HG03135 (cell line): ENCODE measurements around the gene SPATA6.
"Not testable (repeated sequence)": the region's sequence is repeated elsewhere in the genome, so short reads cannot be mapped to it uniquely, and the experiment has no call there.

Source experiments
- ATAC-seq: cut with Tn5 transposase; IDR thresholded peaks from one replicate; pipeline ENCODE4 v1.9.1; 2021; ENCODE audit warnings: mild to moderate bottlenecking, moderate library complexity; ENCODE audit not compliant: unreplicated experiment

SPATA6 gene

DNA sequence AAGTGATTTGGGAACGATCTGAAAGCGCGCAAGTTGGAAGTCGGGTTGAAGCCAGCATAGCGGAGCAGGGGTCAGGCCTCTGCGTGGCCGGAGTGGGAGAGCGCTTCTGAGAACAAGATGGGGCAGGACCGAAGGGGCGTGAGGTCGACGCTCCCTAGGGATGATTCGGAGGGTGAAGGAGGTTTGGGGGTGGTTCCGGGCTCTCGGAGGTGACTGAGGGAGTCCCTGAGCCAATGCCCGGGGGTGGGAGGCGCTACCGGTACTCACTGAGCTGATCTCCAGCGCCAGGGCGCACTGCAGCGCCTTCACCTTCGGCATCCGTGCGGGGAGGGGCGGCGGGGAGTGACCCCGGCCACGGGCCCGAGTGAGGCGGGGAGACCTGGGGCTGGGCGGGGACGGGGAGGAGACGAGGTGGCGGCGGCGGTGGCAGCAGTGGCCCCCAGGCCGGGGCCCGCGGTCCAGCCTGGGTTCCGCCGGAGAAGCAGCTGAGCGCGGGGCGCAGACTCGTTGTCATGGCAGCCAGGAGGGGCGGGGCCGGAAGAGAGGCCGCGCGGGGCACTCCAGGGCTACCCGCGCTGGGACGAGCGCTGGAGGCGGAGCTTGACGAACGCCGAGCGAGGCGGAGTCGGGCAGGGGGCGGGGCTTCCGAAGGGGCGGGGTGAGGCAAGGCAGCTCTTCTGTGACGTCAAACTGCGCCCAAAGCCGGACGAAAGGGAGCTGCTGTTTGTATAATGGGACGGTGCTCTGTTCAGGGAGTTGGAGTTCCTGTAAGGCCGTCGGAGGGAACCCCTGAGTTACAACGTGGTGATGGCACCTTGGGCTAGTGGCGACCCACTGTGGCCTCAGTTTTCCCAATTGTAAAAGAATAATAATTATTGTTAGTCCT lies at the start of gene SPATA6:
SPATA6 (minus strand) TSS at position 514 of the 886 bp plus-strand sequence; CDS start at position 318, 196 bp downstream.
- peak; percentile 99 for ATAC-seq

DNA sequence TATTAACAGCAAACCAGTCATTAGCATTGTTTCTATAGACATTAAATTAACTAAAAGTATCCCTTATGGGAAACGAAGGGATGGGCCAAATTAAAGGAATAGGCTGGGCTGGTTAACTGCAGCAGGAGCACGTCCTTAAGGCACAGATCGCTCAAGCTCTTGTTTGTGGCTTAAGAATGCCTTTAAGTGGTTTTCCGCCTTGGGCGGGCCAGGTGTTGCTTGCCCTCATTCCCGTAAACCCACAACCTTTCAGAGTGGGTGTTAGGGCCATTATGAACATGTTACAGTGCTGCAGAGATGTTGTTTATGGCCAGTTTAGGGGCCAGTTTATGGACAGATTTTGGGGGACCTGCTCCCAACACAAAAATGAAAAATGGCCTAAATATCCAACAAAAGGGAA lies 47.9 kb upstream of the SPATA6 start:
- ATAC-seq = not testable (repeated sequence)

DNA sequence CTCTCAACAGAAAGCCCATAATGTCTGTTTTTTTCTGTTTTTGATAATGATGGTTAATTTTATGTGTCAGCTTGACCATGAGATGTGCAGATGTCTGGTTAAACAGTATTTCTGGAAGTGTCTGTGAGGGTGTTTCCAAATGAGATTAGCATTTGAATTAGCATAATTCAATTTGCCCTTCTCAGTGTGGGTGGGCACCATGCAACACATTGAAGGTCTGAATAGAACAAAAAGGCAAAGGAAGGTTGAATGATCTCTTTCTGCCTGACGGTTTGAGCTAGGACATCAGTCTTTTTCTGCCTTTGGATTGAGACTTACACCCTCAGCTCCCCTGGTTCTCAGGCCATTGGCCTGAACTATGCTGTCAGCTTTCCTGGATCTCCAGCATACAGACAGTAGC lies 34.9 kb upstream of the SPATA6 start:
- no peak for ATAC-seq

DNA sequence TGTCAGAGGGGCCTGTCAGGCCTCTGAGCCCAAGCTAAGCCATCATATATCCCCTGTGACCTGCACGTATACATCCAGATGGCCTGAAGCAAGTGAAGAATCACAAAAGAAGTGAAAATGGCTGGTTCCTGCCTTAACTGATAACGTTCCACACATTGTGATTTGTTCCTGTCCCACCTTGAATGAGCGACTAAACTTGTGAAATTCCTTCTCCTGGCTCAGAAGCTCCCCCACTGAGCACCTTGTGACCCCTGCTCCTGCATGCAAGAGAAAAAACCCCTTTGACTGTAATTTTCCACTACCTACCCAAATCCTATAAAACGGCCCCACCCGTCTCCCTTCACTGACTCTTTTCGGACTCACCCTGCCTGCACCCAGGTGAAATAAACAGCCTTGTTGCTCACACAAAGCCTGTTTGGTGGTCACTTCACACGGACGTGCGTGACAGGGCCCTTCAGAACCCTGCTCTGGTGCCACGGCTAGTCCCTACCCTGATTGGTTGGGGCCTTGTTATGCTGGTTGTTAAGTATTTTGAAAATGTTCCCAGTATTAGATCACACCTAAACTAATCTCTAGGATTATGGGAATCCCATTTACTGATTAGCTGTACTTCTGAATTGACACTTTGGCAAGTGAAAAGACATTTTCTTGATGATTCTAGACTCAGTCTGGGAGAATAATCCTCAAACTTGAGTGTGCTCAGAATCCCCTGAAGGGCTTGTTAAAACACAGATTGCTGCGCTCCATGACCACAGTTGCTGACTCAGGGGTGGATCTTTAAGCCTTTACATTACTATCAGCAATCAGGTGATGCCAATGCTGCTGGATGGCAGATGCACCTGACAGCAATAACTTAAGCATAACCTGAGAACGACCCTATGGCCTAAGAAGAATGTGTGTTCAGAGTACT lies 28.8 kb upstream of the SPATA6 start:
- ATAC-seq = no peak

DNA sequence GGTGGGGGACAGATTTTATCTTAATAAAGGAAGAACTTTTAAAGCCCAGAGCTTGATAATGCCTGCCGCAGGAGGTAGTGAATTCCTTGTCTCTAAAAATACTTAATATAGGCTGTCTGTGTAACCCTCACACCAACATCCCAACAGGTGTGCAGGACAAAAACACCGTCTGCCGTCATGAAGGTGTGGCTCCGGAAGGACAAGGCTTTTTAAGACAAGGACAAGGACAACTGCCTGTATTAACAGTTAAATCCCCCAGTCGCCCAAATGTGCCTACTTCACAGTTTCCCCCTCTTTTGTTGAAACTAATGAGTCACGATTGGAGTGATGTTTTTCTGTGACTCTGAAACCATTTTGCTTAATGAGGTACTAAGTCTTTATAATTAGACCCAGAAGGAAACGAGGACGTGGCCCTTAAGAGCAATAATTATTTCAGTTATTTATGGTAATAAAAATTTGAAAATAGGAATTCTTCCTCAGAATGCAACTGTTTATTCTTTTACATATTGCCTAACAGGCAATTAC lies 27.3 kb upstream of the SPATA6 start:
- ATAC-seq = no peak

DNA sequence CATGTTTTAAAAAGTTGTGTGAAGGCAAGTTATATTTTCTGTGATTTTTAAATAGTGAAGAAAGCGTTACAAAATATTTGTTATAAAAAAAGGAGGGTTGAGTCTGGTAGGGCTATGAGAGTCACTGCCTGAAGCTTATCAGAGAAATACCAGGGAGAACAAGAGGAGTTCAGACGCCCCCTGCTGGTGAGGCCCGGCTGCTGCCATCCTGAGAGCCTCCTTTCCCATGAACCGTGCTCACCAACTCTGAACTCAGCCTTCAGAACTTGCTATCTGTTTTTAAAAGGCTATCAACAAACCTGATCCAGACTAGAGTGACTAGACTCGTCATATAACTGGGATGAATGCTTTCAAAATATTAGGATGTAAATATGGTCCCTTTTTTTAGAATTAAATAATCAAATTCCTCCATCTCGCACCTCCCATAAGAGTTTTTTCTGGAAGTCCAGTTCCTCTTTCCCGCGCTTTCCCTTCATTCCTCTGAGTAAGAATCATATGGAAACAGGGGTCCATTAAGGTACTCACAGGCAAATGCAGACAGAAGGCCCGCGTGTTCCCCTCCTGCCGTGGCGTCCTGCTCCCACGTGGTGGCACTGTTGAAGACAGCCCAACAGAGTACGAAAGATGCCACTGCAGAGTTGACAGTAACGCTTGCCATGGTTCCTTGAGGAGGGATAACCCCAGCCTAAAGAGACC lies 26.2 kb upstream of the SPATA6 start:
- ATAC-seq = peak; percentile 82

DNA sequence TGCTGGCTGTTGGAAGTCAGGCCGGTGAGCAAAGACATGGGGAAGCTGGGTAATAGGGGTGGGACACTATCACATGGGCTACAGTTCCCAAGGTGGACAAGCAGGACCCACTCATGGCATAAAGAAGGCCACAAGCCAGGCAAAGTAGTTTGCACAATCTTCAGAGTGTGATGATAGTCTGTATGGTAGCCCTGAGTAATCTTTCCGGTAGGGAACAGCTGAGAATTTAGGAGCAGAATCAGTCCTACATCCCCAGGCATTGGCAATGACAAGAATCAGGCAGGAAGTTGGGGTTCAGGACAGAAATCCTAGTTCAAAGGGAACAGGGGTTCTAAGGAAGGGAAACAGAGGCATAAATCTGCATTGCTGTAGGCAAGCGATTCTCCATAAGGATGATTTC lies 23.9 kb upstream of the SPATA6 start:
- no peak for ATAC-seq

DNA sequence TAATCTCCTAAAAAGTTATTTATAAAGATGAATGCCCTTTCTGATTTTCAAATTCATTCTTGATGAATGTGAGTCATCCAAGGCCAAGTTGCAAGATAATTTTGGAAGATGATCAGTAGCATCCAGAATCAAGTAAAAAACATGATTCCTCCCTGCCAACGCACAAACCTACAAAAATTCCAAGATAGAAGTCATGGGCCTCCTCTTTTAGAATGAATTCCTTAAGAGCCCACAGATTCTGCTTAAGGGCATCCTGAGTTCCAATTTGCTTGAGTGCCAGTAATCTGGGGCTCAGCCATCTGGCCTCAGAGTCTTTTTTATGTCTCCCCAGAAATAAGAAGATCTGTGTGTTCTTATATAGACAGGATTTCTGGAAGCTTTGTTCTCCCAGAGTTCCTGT lies 23.2 kb upstream of the SPATA6 start:
- no peak for ATAC-seq

DNA sequence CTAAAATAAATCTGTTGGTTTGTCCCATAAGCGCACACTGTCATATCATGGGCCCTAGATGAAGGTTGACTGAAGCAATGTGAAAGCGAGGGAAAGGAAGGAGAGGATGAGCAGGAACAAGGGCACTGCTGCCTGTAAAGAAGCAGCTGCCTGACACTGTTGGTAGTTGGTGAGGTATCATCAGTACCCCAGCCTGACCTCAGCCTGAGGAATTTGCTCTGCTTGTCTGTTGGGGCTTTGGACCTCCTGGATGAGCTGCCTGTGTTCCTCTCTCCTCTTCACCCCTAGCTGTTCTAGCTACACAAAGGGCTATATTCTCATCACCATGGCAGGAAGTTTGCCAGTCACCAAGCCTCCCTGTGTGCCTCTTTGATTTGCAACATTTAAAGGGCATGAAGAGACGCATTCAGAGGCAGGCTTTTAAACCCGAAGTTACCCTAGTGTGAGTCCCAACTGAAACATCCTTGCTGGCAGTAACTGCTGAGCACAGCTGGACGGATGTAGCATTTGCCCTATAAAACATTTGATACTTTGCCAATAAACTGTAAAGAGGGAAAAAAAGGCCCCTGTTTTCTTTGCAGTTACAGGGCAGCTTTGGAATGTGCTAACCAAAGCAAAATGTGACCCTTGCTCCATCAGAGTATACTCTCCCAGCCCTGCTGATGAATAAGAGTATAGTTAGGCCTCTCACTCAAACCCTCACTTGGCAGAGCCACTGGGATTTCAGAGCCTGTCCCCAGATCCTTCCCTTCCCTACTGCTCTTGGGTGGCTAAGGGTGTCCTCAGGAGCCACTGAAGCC lies 22.2 kb upstream of the SPATA6 start:
- ATAC-seq = no peak

DNA sequence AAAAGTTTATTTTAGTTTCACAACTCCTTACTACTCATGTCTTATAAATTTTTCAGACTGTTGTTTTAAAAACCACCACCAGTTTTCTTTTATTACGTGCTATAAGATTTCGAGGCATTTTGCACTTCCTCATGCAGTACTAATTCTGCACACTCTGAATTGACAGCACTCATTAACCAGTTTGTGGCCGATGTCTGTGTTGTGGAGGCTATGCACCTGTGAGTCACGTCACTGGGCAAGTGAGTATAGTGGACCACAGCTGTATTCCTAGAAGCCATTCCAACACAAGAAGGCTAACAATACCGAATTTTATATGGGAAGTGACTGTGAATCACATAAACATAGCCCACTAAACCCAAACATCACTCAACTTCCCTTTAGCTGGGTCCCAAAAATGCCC lies 21.0 kb upstream of the SPATA6 start:
- ATAC-seq = no peak

DNA sequence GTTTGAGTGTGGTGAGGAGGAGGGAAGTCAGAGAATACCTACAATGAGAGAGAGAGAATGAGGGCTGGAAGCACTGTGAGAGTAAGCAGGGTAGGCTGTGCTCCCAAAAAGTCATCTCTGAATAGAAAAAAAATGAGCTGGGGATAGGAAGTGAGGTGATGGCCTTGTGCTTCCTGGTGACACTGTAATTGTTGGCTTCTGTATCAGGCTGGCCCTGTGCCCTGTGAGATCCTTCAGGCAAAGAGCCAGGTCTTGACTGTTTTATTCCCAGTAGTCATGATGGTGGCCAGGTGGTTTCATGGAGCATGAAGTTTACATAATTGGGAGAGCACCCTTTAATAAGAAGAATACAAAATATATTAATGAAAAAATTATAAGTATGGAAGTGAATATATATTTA lies 20.4 kb upstream of the SPATA6 start:
- no peak for ATAC-seq

DNA sequence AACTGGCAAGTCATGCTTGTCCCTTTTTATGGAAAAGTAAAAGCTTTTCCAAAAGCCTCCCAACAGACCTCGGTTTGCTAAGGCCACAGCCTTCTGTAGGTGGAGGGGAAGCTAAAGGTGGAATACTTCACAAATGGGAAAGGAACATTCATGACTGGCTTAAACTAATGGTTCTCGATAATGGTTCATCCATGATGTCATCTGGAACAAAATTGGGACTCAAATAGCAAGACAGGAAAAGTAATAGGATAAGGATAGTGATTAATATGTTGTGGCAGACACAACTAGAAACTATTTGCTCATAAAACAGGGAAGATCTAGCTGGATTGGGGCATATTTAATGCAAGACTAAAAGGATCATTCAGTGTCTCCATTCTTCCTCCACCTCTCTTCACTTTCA lies 16.7 kb upstream of the SPATA6 start:
- no peak for ATAC-seq

DNA sequence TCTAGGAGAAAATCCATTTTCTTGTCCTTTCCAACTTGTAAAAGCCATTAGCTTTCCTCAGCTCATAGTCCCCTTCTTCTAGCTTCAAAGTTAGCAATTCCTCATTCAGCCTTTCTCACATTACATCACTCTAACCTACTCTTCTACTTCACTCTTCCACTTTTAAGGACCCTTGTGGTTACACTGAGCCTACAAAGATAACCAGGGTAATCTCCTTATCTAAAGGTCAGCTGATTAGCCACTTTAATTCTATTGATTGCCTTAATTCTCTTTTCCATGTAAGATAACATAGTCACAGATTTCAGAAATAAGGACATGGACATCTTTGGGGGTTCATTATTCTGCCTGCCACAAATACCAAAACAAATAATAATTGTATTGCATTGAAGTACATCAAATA lies 8.5 kb upstream of the SPATA6 start:
- no peak for ATAC-seq

DNA sequence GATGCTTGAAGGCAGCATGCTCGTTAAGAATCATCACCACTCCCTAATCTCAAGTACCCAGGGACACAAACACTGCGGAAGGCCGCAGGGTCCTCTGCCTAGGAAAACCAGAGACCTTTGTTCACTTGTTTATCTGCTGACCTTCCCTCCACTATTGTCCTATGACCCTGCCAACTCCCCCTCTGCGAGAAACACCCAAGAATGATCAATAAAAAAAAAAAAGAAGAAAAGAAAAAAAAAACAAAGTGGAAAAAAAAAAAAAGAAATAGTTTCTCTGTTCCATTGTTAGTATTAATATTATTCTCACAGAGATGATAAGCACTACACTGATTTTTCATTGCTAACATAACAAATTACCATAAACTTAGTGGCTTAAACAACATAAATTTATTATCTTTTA lies 8.0 kb upstream of the SPATA6 start:
- ATAC-seq = not testable (repeated sequence)

DNA sequence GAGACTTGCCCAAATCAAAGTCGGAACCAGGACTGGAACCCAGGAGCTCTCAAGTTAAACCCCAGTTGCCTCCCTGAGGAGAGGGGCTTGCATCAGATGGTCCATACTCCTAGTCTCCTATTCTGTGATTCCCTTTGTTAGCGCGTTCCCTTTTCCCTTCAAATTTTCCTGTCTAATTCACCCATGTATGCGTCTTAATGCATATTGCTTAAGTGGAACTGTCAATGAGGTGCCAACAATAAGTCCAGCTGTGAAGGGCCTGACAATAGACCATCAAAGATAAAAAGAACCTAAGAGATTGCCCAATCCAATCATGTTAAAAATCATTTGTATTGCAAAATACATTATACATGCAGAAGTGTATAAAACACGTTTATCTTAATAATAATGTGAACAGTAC lies 634 bp upstream of the SPATA6 start:
- ATAC-seq = no peak

DNA sequence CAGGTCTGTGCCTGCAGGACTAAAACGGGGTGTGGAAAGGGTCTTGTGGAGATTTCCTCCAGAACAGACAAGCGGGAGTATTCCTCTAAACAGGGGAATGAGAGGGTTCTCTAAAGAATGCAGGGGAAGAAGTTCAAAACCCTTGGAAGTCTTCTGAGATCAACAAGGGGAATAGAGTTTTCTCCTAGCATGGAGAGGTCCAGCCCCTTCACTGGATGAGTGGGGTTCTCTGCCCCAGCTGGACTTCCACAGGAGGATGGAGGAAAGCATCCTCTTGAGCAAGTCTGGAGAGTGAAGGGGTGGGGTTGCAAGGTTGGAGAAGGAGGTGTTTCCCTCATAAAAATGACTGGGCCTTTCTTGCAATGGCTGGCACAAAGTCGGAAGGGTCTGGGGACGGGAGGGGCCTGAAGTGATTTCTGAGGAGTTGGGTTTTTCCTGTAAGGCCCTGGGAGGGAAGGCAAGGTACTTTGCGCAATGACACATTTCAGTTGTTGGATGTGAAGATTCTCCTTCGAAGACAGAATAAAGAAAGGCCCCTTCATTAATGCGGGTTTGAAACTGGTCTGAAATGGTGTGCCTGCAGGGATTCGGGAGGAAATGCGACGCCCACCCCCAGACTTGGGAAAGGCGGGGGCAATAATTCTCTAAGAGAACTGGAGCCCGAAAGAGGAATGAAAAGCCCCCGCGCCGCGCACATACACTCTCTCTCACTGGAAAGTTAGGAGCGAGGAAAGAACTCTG lies 884 bp downstream of the SPATA6 start:
- no peak for ATAC-seq

DNA sequence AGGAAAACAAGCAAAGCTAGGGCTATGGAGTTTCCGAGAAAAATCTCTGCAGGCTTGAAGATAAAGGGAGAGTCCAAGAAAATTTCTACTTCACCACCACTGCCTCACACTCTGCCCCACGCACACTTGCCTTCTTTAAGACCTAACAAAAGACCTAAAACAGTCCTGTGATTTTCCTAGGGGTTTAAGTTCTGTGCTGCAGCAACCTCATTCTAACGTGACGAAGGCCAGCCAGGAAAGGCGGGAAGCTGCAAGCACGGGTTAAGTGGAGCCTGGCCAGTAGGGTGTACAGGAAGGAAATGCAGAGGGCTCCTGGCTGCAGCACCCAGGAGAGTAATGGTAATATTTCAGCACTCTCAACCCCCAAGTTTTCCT lies 1.5 kb downstream of the SPATA6 start:
- ATAC-seq = no peak

DNA sequence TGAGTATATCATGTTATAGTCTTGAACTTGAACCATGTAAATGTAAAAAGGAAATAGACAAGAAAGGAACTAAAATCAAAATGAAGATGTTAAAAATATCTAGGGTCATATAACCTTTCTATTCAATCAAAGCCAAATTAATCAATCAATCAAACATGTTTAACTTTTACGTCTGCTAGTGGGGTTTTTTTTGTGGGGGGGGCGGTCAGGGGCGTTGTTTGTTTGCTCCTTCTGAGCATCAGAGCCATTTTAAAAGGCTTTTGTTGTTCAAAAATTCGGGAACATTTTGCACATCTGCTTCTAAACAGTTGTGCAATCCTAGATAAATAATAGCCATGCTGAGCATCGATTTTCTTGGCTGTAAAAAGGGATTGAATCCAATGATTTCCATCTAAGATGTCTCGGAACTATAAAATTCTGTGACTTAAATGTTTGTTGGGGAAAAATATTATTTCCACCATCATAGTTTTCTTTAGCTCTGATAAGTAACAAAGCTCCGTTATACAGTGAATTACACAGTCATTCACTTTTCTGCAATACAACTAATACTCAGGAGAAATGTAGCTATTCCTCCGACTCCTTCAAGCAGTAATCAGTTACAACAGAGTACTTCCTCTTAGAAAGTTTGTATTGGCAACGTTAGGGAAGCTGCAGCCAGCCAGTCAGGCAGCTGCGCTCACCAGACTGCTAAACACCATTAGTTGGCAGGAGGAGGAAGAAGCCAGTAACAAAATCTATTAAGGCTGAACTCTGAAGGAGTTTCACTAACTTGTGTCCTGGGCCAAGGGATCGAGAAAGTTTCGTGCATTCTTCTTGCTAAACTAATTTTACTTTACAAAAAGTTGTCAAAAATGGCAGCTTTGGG lies 2.2 kb downstream of the SPATA6 start:
- ATAC-seq = no peak

DNA sequence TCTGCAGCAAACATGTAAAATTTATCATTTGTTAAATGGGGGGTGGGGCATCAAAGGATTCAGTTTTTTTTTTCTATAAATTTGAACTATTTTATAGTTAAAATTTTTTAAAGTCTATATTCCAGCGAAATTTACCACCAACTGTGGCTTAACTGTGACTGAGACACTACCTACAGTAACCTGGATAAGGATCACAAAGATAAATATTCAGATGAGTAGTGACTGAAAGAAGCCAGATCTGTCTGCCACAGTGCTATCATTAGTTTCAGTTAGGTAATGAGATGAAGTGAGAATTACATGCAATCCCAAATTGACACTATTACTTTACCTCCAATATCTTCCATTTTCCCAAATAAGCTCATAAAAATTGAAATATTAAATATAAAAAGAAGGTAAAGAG lies 5.4 kb downstream of the SPATA6 start:
- ATAC-seq = no peak
